Suppressor macrophage treated with lipopolysaccharide for 1 hour (primary cell): Measurements from ENCODE around the gene RNF44.

Source experiments
- DNase-seq, 3 donors: peaks; one replicate each; pipeline ENCODE4 v3.0.0-alpha.2; 2020 to 2022

RNF44 gene

GRCh38 chr5:176534640-176535039, 2.6 kb downstream of the RNF44 start:
- DNase-seq, result no peak

DNA sequence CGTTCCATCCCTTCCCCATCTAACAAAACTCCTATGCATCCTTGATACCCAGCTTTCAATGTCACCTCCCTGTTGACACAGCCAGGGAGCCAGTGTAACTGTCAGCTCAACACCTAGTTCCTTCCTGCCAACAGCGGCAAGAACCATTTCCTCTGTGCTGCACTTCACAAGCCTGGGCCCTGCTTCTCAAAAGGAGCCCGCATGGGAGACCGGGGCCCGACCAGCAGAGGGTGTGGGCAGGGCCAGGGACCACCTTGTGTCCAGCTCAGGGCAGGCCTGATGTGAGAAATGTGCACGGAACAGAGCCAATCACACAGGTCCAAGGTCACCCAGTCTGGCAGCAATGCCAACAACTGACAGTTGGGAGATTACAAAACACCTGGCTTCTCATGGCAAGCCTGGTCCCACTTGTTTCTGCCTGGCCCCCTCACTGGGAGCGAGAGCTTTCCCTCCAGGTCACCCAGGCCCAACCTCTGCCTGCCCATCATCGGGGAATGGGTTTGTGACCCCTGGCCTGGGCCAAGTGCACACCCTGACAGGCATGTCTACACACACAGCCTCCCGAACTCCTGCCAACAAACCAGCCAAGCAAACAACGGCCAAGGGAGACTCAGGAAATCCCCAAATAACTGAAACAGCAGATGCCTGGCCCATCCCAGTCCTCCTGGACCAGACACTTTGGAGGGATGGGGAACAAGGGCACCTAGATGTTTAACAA, 3.1 kb downstream of the RNF44 start:
- DNase-seq, result no peak

GRCh38 chr5:176533390-176533789, 3.8 kb downstream of the RNF44 start:
- no peak for DNase-seq

GRCh38 chr5:176532795-176533194, 4.4 kb downstream of the RNF44 start:
- DNase-seq, result no peak

DNA sequence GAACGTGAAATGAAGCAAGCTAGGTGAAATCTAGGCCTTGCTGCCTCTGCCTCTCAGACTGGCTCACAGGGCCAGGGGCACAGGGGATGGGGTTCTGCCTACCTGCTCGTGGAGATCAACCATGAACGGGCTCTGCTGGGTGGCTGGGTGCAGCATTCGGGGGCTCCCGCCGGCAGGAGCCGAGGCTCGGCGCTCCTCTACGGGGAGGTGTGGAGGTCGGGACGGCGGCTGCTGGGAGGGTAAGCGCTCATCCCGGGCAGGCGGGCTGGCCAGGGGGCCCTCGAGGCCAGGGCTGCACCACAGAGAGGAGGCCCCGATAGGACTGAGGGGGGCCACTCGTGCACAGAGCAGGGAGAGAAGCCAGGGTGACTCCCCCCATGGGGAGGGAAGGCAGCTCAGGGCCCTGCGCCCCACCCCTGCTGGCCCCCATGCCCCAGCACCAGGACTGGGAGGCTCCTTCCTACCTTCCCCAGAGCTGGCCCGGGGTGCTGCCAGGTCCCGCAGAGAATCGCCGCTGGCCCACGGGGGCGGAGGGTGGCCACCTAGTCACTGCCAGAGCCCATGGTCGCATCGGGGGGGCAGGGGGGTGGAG, 5.2 kb downstream of the RNF44 start:
- no peak for DNase-seq

DNA sequence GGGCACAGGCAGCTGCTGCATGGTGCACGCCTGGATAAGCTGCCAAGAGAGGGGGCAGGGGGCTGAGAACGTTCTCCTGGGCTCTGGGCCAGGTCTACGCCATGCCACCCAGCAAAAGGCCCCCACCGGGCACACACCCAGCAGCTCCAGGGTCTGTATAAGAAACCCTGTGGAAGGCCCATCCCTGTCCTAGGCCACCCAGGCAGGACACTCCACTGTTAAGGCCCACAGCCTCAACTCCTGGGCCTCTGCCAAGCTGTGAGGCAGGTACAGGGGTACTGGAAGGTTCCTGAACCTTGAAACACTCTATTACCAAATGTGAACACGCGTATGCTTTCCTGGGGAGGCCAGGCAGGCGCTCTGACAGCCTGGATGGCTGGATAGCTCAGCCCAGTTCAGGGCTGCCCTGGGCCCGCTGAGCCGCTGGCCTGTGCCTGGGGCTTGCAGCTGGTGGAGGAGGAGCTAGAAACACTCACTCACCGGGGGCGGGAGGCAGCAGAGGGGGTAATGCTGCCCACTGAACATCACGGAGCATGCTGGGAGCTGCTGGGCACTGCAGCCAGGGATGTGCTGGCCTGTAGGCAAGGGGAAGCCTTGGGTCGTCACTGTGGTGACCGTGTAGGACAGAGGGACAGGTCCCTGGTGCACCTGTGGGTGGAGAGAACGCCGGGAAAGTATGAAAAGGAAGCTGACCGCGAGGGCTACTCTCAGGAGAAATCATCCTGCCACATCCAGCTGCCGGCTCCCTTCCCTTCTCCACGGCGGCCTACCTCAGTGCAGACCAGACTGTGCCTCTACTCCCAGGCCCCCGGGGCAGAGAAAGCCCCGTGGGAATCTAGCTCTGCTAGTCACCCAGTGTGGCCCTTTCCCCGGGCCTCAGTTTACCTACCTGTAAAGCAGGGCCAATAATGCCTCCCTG, 6.0 kb downstream of the RNF44 start:
- no peak for DNase-seq

GRCh38 chr5:176530393-176530982, 6.7 kb downstream of the RNF44 start:
- DNase-seq, result no peak

GRCh38 chr5:176529741-176530141, 7.5 kb downstream of the RNF44 start:
- no peak for DNase-seq

DNA sequence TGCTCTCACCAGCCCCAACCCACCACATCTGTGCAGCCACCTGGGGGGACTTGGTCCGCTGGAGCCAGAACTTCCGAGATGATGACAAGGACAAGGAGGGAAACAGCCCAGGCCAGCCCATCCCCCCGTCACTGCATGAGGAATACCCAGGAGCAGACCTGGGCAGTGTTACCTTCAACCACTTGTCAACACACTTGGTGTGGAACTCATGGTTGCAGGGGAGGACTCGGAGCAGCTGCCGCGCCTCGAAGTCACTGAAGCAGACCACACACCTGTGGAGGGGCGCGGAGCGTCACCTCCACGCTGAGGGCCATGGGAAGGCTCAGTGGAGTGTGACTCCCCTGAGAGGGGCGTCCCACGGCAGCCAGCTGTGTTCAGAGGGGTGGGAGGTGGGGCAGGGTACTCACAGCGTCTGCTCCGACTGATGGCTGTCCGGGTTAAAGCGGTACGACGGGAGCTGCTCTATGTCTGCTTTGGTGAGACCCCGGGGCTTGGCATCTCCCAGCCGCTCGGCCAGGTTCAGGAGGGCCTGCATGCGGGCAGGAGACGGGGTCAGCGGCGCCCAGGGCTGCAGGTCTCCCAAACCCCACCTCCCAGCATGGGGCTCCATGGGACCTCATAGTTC, 8.0 kb downstream of the RNF44 start:
- no peak for DNase-seq

GRCh38 chr5:176528761-176529115, 8.5 kb downstream of the RNF44 start:
- no peak for DNase-seq

DNA sequence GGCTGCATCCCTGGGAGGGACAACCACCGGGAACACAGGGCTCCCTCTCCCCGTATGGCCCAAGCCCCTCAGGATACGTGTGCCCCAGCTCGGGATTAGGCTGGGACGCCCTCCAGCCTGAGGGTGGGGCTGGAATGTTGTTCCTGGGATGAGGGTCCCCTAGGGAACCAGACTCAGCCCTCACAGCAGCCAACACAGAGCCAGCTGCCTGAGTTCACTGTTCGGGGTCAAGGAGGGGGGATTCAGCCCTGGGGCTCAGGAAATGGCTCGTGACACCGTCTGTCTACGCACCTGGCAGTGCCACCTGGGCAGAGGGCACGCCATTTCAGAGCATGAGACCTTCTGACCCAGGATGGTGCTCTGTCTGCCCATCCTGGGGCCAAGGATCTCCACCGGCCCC, 8.9 kb downstream of the RNF44 start:
- DNase-seq, result no peak

GRCh38 chr5:176527246-176528222, 9.7 kb downstream of the RNF44 start:
- DNase-seq, result no peak

DNA sequence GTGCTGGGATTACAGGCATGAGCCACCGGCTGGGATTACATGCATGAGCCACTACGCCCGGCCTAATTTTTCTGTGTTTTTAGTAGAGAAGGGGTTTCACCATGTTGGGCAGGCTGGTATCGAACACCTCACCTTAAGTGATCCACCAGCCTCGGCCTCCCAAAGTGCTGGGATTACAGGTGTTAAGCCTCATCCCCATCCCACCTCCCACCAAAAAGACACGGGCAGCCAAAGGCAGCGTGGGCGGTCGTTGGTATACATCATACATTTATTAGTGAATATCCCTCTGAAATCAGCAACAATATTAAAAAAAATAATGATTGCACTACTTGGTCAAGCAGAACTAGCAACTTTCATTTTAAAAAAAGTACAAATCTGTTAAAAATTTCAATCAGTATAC, 10.7 kb downstream of the RNF44 start:
- DNase-seq, result no peak

DNA sequence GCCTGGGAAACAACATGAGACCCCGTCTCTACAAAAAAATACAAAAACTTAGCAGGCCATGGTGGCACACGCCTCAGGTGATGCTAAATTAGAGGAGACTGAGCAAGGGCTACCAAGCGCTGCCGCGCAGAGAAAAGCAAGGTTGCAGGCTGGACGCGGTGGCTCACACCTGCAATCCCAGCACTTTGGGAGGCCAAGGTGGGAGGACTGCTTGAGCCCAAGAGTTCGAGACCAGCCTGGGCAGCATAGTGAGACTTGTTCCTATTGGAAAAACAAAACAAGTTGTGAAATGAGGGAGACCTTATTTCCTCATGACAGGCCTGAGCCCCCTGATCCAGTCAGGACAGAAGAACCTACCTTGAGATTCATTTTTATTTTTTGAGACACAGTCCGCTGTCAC, 11.5 kb downstream of the RNF44 start:
- no peak for DNase-seq

GRCh38 chr5:176524987-176525386, 12.2 kb downstream of the RNF44 start:
- DNase-seq, result no peak

GRCh38 chr5:176524138-176524537, 13.1 kb downstream of the RNF44 start:
- DNase-seq, result no peak

- no peak for DNase-seq
Observed at GRCh38 chr5:176521699-176522263, 15.4 kb downstream of the RNF44 start.

GRCh38 chr5:176521286-176521685, 15.9 kb downstream of the RNF44 start:
- DNase-seq, result no peak

DNA sequence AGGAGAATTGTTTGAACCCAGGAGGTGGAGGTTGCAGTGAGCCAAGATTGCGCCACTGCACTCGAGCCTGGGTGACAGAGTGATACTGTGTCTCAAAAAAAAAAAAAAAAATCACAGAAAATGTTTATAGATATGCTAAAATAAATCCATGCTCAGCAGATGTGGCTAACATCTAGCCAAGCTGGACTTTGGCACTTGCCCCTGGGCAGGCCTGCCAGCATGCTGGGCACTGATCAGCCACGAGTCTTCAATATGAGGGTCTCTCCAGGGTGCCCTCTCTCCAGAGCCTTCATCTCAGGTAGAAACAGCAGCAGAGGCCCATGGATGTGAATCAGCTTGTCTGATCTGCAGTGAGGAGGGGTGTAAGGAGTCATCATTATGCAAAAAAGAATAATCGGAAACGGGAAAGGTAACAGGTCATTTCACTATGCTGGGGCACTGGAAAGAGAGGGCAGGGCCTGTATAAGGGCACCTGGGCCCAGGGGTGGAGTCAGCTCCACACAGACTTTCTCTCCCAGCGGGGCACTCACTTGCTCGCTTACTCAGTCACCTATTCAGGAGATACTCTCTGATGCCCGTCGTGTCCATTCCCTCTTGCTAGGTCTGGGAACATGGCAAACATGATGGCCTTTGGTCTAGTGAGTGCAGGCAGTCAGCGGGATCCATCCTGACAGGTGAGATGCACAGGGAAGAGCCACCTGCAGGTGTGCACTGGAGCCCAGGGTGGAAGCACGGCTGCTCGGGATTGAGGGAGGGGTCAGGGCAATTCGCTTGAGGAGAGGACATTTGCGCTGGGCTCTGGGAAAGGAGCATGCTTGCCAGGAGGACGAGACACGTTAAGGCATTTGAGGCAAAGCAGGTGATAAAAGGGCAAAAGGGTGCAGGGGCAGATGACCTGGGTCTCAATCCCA, 17.1 kb downstream of the RNF44 start:
- DNase-seq, result no peak

DNA sequence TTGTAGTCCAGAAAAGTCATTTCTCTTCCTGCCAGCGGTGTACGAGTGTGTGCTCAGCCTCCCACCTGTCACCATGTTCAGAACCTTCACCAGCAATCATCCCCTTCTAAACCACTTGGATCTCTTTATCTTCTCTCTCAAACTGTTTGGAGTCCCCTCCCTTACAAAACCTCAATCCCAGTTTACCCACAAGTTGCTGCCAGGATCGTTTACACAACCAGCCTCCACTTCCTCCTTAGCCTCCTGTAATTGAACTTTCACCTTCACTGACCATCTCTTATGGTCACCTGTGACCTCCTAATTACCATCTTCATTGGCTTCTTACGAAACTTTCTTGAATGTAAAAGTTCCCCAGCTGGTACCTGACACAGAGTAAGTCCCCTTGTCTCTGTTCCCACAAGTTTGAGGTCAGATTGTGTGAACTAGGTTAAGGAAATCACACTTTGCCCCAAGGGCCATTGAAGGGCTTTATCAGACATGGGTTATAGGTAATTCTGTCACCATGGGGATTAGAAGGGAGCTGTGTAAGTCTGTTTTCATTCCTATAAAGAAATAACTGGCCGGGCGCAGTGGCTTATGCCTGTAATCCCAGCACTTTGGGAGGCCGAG, 20.0 kb downstream of the RNF44 start:
- no peak for DNase-seq
